Fibroblast of skin of right quadriceps (primary cell): ENCODE measurements around the gene SLC37A3.
A peak's percentile ranks its signal among the peaks of the same experiment; 100 is the strongest.
"Not testable (repeated sequence)": the region's sequence is repeated elsewhere in the genome, so short reads cannot be mapped to it uniquely, and the experiment has no call there.

Experiments used
- DNase-seq: peaks from one replicate; pipeline ENCODE4 v3.0.0-alpha.2; 2013

SLC37A3 gene

GRCh38 chr7:140397784-140398750 is at the start of gene SLC37A3:
Gene SLC37A3, minus strand, starts transcription at chr7:140398530. Its CDS starts 16,004 bp downstream, at chr7:140382526.
- DNase-seq = peak; percentile 71

GRCh38 chr7:140447841-140448240 is 49.5 kb upstream of the SLC37A3 start:
- no peak for DNase-seq

GRCh38 chr7:140446467-140446866 is 48.1 kb upstream of the SLC37A3 start:
- DNase-seq = no peak

- DNase-seq = no peak
Measured at GRCh38 chr7:140441519-140441918, 43.2 kb upstream of the SLC37A3 start.

GRCh38 chr7:140440593-140440992 is 42.3 kb upstream of the SLC37A3 start:
- DNase-seq = no peak

GRCh38 chr7:140439359-140439758 is 41.0 kb upstream of the SLC37A3 start:
- DNase-seq = no peak

- no peak for DNase-seq
Measured at GRCh38 chr7:140435252-140435895, 37.0 kb upstream of the SLC37A3 start.

GRCh38 chr7:140433396-140433795 is 35.1 kb upstream of the SLC37A3 start:
- DNase-seq = no peak

GRCh38 chr7:140426130-140426529 is 27.8 kb upstream of the SLC37A3 start:
- DNase-seq = no peak

GRCh38 chr7:140425718-140426117 is 27.4 kb upstream of the SLC37A3 start:
- no peak for DNase-seq

GRCh38 chr7:140423501-140423900 is 25.2 kb upstream of the SLC37A3 start:
- DNase-seq = no peak

GRCh38 chr7:140421521-140421920 is 23.2 kb upstream of the SLC37A3 start:
- no peak for DNase-seq

GRCh38 chr7:140418653-140419052 is 20.3 kb upstream of the SLC37A3 start:
- no peak for DNase-seq

GRCh38 chr7:140418156-140418472 is 19.8 kb upstream of the SLC37A3 start:
- not testable (repeated sequence) for DNase-seq

- DNase-seq = no peak
Measured at GRCh38 chr7:140417456-140418155, 19.3 kb upstream of the SLC37A3 start.

GRCh38 chr7:140416560-140416959 is 18.2 kb upstream of the SLC37A3 start:
- DNase-seq = no peak

- not testable (repeated sequence) for DNase-seq
Measured at GRCh38 chr7:140415816-140416215, 17.5 kb upstream of the SLC37A3 start.

- DNase-seq = no peak
Measured at GRCh38 chr7:140415361-140415760, 17.0 kb upstream of the SLC37A3 start.

- DNase-seq = peak; percentile 9
Measured at GRCh38 chr7:140404565-140405065, 6.3 kb upstream of the SLC37A3 start.

GRCh38 chr7:140403878-140404564 is 5.7 kb upstream of the SLC37A3 start, which contains the start of gene RAB19:
Gene RAB19, plus strand, starts transcription at chr7:140404058. Its CDS starts 3,589 bp downstream, at chr7:140407647.
- no peak for DNase-seq

GRCh38 chr7:140402178-140402835 is 4.0 kb upstream of the SLC37A3 start:
- DNase-seq = peak; percentile 57

- DNase-seq = no peak
Measured at GRCh38 chr7:140400381-140400780, 2.1 kb upstream of the SLC37A3 start.
